ENCODE results near the gene PPAN.
A peak's percentile ranks its signal among the peaks of the same experiment; 100 is the strongest.

Gene PPAN

DNA sequence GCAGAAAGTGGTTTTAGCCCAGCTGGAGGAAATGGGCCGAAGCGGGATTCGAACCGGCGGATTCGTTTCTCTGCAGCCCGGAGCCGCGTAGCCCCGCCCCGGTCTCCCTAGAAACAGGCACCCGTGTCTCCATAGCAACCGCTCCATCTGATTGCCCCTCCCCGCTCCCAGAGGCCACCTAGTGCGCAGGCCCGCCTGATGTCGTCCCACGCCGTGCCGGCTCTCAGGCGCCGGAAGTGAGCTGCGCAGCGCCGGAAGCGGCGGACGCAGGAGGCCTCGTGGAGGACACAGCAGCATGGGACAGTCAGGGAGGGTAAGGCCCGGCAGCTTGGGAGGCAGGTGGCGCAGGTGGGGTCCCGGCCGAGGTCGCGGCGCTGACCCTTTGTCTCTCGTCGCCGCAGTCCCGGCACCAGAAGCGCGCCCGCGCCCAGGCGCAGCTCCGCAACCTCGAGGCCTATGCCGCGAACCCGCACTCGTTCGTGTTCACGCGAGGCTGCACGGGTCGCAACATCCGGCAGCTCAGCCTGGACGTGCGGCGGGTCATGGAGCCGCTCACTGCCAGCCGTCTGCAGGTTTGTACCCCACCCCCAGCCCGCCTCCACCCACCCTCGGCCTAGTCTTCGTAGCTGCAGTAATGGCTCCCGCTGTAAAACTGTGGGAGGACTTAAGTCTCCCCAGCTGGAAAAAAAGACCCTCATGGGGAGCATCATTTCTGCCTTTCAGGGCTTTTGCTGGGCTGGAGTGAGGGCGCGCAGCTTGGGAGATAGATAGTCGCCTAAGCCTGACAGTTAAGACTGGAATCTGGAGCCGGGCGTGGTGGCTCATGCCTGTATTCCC, at the start of gene PPAN (continued):
- no peak for TF ChIP-seq ZNF266 (tag by site-specific recombination; IDR thresholded peaks at IDR 0.05; ENCODE audit: low read depth)
- TF ChIP-seq ZNF830 (tag by site-specific recombination; IDR thresholded peaks at IDR 0.05; ENCODE audit: low read depth) = no peak

GRCh38 chr19:10061717-10062310, 44.3 kb upstream of the PPAN start:
- no peaks in the 10 kb centered on the region for H3K36me3 ChIP-seq (ENCODE audit: control insufficient read depth in 2 of 2, insufficient read depth in 1 of 2, low read length in 2 of 2)
- peak; percentile 97 for TF ChIP-seq REST (tag by site-specific recombination; IDR thresholded peaks at IDR 0.05)
- no peak for TF ChIP-seq ZNF24 (tag by site-specific recombination; IDR thresholded peaks at IDR 0.05)
- H3K27ac ChIP-seq (ENCODE audit: extremely low read depth, low read depth, low read length) = no peak overlapping the region
- no peaks in the 10 kb centered on the region for H3K9me3 ChIP-seq (ENCODE audit: control insufficient read depth, insufficient read depth, low read depth, low read length)
- ChIA-PET CTCF (no interaction called here), POLR2A (no interaction called here)
- no peaks in the 10 kb centered on the region for H3K4me1 ChIP-seq (ENCODE audit: control insufficient read depth, insufficient read depth, low read length)
- H3K4me3 ChIP-seq (ENCODE audit: low read depth, low read length) = no peak overlapping the region

DNA sequence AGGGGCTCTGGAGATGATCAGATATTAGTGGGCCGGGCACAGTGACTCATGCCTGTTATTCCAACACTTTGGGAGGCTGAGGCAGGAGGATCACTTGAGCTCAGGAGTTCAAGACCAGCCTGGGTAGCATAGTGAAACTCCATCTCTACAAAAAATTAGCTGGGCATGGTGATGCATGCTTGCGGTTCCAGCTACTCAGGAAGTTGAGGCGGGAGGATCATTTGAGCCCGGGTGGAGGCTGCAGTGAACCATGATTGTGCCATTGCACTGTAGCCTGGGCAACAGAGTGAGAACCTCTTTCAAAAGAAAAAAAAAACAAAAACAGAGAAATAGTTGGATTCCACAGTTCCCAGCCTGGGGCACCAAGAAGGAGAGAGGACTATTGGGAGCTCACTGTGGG, 38.0 kb upstream of the PPAN start:
- Histone ChIP-seq H3K4me1 (ENCODE audit: control insufficient read depth, insufficient read depth, low read length) (no peaks in the 10 kb centered on the region), H3K27ac (ENCODE audit: extremely low read depth, low read depth, low read length) (no peak overlapping the region), H3K9me3 (ENCODE audit: control insufficient read depth, insufficient read depth, low read depth, low read length) (no peaks in the 10 kb centered on the region), H3K4me3 (ENCODE audit: low read depth, low read length) (no peak overlapping the region), H3K36me3 (ENCODE audit: control insufficient read depth in 2 of 2, insufficient read depth in 1 of 2, low read length in 2 of 2) (no peaks in the 10 kb centered on the region)
- CTCF ChIA-PET = interaction anchor here (0.6 kb wide), 1 partner anchor 195 kb away, joined by 3 read pairs; no protein-coding TSS in a partner anchor
- TF ChIP-seq, protein P1, sequence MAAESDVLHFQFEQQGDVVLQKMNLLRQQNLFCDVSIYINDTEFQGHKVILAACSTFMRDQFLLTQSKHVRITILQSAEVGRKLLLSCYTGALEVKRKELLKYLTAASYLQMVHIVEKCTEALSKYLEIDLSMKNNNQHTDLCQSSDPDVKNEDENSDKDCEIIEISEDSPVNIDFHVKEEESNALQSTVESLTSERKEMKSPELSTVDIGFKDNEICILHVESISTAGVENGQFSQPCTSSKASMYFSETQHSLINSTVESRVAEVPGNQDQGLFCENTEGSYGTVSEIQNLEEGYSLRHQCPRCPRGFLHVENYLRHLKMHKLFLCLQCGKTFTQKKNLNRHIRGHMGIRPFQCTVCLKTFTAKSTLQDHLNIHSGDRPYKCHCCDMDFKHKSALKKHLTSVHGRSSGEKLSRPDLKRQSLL (tag by site-specific recombination; IDR thresholded peaks at IDR 0.05) = no peak
- no peak for TF ChIP-seq ZNF544 (tag by site-specific recombination; IDR thresholded peaks at IDR 0.05)
- TF ChIP-seq, protein P2, sequence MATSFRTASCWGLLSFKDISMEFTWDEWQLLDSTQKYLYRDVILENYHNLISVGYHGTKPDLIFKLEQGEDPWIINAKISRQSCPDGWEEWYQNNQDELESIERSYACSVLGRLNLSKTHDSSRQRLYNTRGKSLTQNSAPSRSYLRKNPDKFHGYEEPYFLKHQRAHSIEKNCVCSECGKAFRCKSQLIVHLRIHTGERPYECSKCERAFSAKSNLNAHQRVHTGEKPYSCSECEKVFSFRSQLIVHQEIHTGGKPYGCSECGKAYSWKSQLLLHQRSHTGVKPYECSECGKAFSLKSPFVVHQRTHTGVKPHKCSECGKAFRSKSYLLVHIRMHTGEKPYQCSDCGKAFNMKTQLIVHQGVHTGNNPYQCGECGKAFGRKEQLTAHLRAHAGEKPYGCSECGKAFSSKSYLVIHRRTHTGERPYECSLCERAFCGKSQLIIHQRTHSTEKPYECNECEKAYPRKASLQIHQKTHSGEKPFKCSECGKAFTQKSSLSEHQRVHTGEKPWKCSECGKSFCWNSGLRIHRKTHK (tag by site-specific recombination; IDR thresholded peaks at IDR 0.05) = no peak
- TF ChIP-seq, protein P3, sequence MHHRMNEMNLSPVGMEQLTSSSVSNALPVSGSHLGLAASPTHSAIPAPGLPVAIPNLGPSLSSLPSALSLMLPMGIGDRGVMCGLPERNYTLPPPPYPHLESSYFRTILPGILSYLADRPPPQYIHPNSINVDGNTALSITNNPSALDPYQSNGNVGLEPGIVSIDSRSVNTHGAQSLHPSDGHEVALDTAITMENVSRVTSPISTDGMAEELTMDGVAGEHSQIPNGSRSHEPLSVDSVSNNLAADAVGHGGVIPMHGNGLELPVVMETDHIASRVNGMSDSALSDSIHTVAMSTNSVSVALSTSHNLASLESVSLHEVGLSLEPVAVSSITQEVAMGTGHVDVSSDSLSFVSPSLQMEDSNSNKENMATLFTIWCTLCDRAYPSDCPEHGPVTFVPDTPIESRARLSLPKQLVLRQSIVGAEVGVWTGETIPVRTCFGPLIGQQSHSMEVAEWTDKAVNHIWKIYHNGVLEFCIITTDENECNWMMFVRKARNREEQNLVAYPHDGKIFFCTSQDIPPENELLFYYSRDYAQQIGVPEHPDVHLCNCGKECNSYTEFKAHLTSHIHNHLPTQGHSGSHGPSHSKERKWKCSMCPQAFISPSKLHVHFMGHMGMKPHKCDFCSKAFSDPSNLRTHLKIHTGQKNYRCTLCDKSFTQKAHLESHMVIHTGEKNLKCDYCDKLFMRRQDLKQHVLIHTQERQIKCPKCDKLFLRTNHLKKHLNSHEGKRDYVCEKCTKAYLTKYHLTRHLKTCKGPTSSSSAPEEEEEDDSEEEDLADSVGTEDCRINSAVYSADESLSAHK (tag by site-specific recombination; IDR thresholded peaks at IDR 0.05) = no peak
- TF ChIP-seq ZNF354C (tag by site-specific recombination; IDR thresholded peaks at IDR 0.05; ENCODE audit: borderline replicate concordance, low read depth) = no peak
- TF ChIP-seq, protein P4, sequence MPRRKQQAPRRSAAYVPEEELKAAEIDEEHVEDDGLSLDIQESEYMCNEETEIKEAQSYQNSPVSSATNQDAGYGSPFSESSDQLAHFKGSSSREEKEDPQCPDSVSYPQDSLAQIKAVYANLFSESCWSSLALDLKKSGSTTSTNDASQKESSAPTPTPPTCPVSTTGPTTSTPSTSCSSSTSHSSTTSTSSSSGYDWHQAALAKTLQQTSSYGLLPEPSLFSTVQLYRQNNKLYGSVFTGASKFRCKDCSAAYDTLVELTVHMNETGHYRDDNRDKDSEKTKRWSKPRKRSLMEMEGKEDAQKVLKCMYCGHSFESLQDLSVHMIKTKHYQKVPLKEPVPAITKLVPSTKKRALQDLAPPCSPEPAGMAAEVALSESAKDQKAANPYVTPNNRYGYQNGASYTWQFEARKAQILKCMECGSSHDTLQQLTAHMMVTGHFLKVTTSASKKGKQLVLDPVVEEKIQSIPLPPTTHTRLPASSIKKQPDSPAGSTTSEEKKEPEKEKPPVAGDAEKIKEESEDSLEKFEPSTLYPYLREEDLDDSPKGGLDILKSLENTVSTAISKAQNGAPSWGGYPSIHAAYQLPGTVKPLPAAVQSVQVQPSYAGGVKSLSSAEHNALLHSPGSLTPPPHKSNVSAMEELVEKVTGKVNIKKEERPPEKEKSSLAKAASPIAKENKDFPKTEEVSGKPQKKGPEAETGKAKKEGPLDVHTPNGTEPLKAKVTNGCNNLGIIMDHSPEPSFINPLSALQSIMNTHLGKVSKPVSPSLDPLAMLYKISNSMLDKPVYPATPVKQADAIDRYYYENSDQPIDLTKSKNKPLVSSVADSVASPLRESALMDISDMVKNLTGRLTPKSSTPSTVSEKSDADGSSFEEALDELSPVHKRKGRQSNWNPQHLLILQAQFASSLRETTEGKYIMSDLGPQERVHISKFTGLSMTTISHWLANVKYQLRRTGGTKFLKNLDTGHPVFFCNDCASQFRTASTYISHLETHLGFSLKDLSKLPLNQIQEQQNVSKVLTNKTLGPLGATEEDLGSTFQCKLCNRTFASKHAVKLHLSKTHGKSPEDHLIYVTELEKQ (tag by site-specific recombination; IDR thresholded peaks at IDR 0.05; ENCODE audit: borderline replicate concordance) = no peak
- TF ChIP-seq ZNF266 (tag by site-specific recombination; IDR thresholded peaks at IDR 0.05; ENCODE audit: low read depth) = no peak
- POLR2A ChIA-PET = no interaction called here
